GM18951 (cell line): ENCODE measurements around the gene YBX3.

Experiments used
- POLR2A ChIP-seq: IDR thresholded peaks from 4 replicates; pipeline ENCODE4 v1.6.1; 2011; ENCODE audit warnings: mild to moderate bottlenecking; ENCODE audit not compliant: insufficient read length, insufficient read depth; ENCODE audit errors: extremely low read depth
- in situ Hi-C: fragments of 300-500 bp; cut with MboI; formaldehyde crosslinking; loops from one replicate; pipeline ENCODE4 v1.12.0; 2022; ENCODE audit warnings: low sequenced_read_pairs, mixed read lengths, inconsistent platforms; ENCODE audit not compliant: unreplicated experiment

The YBX3 gene

DNA sequence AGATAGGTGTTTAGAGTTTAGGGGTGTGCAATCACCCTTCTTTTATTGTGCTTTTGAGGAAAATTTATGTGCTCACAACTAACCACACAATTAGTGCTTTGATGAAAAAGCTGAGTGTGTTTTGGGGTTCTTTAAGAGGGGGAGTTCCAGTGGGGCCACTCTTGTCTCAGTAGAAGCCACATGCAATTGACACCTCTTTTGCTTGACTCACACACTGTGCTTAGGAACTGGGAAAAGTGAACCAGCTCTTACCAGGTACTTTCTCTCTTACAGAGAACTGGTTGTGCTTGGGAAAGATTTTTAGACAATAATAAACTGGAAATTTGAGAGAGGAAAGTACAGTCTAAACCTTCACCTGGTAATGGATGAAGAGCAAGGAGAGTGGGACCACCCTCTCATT, 12.3 kb upstream of the YBX3 start:
- in situ Hi-C loops = no loop called here
- no peak for TF ChIP-seq POLR2A

DNA sequence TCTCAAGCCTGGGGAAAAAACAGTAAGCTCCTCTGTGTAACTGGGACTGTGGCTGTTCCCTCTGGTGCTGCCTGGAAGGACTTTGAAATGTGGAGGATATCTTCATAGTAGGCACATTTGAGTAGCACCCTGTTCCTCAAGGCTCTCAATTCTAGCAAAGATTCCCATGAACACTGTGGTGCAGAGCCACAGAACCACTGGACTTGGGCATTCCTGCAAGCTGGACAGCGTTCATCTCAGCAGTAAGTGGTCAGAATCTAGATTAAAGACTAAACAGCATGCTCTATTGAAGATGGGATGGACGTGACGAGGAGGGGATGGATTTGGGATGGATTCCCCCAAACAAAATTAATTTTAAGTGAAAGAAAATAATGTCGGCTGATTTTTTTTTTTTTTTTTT, 9.4 kb upstream of the YBX3 start:
- TF ChIP-seq POLR2A = no peak
- in situ Hi-C loops = no loop called here

DNA sequence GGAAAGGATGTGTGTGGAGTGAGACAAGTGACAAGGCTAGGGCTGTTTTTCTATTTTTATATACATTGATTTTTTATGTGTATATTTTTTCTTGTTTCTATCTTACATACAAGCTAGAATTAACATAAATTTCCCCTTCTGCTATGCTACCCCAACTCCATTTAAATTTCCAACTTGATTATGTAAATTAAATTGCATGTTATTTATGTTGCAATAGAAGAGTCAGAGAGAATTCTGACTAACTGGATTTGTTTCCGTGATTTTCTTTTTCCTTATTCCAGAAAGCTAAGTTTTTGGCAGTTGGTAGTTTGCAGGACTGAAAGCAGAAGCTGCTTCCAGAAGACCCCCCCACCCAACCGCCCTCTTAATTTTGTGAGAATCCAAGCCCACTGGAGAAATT, 8.9 kb upstream of the YBX3 start:
- in situ Hi-C loops = no loop called here
- no peak for TF ChIP-seq POLR2A

DNA sequence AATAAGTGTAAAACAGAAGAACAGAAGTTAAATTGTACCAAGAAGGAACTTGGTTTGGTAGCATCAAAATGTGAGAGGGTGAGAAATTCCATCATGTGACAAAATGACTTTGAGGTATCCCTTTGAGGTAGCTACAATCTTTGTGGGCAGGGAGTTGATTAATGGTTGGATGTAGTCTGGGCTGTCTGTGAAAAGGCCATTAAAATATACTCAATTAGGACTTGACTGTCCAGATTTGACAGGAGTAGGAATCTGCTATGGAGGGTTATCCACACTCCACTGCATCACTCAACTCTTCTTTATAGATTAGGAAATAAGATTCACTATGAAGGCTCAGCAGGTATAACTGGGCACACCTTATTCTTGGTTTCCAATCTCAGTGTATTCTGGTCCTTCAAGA, 7.4 kb upstream of the YBX3 start:
- in situ Hi-C loops = no loop called here
- TF ChIP-seq POLR2A = no peak

DNA sequence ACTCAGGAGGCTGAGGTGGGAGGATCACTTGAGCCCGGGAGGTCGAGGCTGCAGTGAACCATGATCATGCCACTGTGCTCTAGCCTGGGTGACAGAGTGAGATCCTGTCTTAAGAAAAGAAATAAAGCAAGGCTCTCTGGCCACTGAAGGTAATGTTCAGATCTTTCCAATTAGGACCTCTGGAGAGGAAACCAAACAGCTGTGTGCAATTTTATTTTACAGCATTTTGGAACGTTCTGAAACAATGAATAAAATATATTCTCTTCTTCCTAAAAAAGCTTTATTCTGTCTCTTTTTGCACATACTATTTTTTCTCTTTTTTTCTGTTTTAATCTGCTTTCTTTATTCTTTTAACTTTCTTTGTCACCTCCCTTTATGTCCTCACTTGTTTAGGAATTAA, 5.0 kb upstream of the YBX3 start:
- in situ Hi-C loops = no loop called here
- no peak for TF ChIP-seq POLR2A

DNA sequence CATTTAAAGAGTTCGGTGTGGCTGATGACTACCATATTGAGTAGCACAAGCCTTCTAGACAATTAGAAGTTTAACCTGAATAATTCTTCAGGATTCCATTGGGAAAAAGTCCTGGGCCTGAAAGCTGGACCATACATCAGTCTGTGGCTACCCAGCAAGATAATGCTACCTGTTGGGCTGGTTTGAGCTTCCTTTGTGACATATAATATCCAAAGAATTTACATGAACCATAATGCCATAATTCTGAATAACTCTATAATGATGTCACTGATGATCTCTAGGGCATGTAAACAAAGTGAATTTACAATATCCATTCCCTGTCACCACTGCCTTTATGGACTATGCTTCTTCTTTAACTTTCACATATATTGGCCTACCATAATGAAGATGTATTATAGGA, 3.8 kb upstream of the YBX3 start:
- no peak for TF ChIP-seq POLR2A
- in situ Hi-C loops = no loop called here

DNA sequence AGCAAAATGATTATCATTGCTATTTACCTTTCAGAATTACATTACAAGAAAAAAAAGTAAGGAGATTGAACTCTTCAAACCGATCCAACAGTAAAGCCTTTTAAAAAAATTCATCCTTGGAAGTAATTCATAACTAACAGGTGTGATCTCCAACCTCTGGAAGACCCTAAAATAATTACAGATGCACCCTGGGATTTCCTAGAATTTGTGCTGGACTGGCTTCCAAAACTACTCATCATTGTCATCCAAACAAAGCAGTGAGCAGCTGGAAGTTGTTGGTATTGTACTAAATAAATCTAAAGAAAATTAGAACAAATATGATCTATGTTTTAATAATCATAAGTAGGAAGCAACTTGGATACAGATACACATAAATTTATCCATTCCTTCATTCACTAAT, 1.9 kb upstream of the YBX3 start:
- no peak for TF ChIP-seq POLR2A
- in situ Hi-C loops = no loop called here

DNA sequence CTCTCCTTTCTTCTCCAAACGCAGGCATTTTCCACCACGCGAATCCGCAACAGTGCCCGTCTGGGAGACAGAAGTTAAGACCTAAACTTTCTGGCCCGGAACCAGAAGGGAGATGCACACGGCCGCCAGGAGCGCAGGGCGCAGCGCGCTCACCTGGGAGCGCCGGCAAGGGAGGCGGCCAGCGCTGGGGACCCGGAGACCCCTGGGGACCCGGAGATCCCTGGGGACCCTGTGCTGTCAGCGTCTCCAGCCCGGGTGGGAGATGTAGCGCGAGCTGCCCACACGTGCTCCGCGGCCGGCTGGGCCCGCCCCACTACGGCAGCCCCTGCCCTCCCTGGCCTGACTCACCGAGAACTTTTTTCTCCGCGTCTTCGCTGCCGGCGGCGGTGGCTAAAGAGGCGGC, 620 bp downstream of the YBX3 start:
- in situ Hi-C loops = no loop called here
- TF ChIP-seq POLR2A = no peak

DNA sequence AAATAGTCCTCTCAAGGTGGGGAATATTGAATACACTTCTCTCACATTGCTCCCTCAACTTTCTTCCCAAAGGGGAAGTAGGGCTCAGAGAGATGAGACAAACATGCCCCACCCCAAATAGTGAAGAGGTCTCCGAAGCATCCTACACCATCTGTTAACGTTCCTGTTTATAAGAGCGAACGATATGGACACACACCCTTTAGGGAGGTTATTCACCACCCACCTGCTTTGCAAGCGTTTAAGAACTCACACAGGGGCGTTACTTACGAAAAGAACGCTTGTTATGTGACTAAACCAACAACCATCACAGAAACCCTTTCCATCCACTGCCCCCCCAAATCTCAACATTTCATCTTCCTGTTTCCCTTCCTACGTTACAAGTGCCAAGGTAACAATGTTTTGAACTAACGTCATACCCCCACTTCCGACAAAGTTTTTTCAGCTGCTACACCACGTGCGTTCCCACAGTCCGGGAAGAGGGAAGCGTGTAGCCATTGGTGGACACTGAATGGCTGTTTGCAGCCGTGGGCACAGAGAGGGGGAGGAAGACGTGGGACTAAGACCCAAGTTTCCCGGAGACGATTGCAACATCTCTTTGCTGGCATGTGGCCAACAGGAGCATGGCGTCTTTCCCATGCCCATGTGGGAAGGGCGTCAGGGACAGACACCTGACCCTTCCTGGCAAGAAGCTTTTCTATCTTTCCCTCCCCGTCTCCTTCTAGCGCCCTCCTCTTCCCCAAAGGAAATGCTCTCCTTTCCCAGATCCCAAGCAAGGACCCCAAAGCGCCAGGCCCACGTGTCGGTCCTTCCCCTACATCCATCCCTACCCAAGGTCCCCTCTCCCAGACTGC, 1.2 kb downstream of the YBX3 start:
- in situ Hi-C loops = no loop called here
- TF ChIP-seq POLR2A = no peak

DNA sequence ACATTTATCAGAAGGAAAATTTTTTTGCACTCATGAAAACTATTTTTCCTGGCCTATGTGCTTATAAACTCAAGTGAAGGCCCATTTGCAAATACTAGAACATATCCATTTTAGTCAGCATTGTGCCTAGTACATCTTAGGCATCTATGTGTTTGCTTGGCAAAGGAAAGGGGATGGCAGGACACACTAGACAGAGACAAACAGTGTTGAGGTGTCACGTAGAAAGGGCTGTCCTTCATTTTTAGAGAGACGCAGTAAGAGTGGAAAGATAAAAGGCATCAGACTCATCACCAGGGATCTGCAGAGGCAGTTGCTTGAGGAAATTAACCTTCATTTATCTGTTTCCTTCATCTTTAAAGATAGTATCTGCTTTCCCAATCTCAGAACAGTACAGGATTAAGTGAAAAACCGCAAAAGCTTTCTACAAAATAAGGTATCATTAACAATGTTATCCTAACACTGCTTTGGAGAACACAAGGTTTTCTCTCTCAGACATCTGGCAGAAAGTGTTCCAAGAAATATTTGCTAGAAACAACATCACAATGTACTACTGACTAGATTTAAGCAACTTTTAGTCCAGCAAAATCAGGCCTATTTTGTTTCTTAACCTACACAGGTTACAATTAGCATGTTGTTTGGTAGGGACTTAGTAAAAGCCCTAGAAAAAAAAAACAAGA, 2.0 kb downstream of the YBX3 start:
- in situ Hi-C loops = no loop called here
- no peak for TF ChIP-seq POLR2A

DNA sequence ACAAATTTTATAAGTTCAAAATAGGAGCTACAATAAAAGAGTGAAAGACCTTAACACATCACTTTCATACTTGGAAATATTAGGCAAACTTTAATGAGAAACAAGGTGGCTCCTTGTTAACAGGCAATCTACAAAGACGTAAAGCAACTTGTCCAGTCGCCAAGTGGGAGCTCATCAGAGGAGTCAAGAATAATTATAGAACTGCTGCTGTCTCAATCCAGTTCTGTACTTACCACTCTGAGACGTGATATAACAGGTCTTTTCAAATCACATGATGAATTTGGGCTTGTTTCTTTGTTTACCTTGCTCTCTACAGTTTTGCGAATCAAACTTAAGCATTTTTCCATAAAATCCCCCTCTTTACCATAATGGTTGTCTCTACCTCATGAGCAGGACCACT, 3.6 kb downstream of the YBX3 start:
- in situ Hi-C loops = no loop called here
- no peak for TF ChIP-seq POLR2A

DNA sequence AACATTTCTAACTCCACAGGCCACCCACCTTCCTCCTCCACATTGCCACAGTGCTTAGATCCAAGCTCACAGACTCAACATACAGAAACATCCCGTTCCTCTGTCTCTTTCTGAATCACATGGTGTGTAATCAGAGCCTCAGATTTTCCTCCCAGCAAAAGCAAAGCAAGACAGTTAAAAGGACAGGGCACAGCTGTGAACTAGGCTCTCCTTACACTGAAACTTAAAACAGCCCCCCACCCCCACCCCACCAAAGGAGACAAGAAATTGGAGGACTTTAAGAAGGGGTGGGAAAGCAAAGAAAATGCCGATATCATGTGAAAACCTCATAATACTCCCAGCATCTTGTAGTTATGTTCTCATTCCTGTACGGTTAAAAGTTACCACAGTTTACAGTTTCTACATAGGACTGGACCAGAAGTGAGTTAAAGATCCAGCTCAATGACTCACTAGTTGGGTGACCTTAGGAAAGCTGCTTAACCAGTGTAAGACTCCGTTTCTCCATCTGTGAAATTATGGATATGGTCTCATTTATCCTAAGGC, 4.8 kb downstream of the YBX3 start:
- in situ Hi-C loops = no loop called here
- no peak for TF ChIP-seq POLR2A

DNA sequence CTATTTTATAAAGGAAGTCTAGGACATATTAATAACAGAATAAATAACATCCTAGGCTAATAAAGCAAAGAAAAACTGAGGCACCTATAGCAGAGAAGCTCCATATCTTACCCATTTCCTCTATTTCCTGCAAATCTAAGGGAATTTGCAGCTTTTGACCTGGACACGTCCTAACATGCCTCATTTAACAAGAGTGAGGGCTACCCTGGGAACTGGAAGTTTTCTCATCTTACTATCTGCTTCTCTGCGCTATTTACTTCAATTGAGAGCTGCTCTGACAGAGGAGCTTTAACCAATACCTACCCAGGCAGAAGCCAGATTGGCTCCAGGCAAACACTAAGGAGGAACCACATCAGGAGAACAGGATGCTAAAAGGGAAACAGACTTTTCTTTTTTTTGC, 5.7 kb downstream of the YBX3 start:
- in situ Hi-C loops = no loop called here
- TF ChIP-seq POLR2A = no peak
